HUES48 (cell line): ENCODE results near the gene AGPAT4.

Experiments used
- H3K27ac ChIP-seq: one replicate; pipeline ENCODE4 v1.7.0; 2013; ENCODE audit warnings: low read depth, low read length, inconsistent platforms
- H3K27me3 ChIP-seq: 2 replicates; pipeline ENCODE4 v1.6.1; 2013; ENCODE audit warnings: mild to moderate bottlenecking, low read length; ENCODE audit not compliant: control insufficient read depth, insufficient read depth
- H3K36me3 ChIP-seq: 2 replicates; pipeline ENCODE4 v1.6.1; 2013; ENCODE audit warnings: low read length; ENCODE audit not compliant: control insufficient read depth, insufficient read depth
- H3K4me1 ChIP-seq: 2 replicates; pipeline ENCODE4 v1.6.1; 2013; ENCODE audit warnings: mild to moderate bottlenecking, low read length; ENCODE audit not compliant: control insufficient read depth, insufficient read depth
- H3K4me3 ChIP-seq: 2 replicates; pipeline ENCODE4 v1.5.1; 2013; ENCODE audit warnings: mild to moderate bottlenecking, low read depth, low read length
- H3K9ac ChIP-seq: 2 replicates; pipeline ENCODE4 v1.6.1; 2013; ENCODE audit warnings: mild to moderate bottlenecking, low read depth, low read length, moderate library complexity
- H3K9me3 ChIP-seq: 2 replicates; pipeline ENCODE4 v1.6.1; 2013; ENCODE audit warnings: low read length; ENCODE audit not compliant: control insufficient read depth, insufficient read depth

AGPAT4 gene

DNA sequence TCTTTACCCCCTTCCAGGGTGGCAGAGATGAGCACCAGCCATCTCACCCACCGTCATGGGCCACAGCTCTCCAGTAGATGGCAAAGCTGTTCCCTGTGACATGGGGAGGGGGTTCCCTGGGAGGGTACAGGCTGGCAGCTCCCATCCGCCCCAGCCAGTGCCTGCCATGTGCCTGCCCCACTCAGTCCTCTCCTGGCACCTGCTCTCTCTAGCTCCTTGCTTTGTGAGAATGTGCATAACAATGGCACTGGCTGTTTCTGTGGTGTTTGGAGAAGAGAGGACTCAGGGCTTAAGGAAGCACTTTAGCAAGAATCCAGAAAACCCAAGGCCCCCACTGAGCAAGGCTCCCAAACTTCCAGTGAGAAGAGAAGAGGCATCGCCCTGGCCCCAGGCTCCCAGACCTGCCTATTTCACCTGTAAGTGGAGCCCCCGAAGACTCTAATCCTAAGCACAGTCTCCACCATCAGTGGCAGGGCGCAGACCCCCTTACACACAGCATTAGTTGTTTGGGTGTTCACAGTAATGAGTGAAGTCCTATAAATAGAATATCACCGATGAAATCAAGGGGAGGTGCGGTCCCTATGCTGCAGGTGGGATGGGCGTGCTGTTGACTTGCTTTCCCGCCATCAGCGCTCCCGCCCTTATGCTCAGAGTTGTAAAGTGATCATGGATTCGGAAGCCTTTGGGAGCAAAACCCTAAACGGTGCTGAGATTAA, 110.2 kb downstream of the AGPAT4 start:
- Histone ChIP-seq H3K4me1 (peaks cover 19% of the 10 kb centered on the region), H3K4me3 (no peak overlapping the region), H3K36me3 (peaks cover 57% of the 10 kb centered on the region), H3K9me3 (no peaks in the 10 kb centered on the region), H3K27ac (no peak overlapping the region), H3K27me3 (no peaks in the 10 kb centered on the region), H3K9ac (no peak overlapping the region)

DNA sequence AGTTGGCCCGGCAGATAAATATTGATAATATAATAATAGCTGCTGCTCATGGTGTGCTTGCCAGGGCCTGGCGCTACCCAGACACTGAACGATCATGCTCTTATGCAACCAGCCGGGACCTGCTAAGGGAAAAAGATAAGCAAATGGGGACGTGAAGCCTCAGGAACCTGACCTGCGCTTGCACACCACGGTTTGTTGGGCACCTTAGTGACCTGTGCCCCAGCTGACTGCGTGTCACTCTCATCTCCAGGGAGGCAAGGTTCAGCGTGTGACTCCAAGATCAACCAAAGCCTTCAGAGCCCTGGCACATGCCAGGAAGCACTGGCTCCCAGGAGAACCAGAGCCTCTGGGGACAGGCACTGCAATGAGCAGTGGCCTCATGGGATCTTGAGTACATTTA, 111.1 kb downstream of the AGPAT4 start:
- H3K9me3 ChIP-seq: no peaks in the 10 kb centered on the region; the same call in 1 of the 2 replicates
- no peak overlapping the region for H3K9ac ChIP-seq
- peaks cover 12% of the 10 kb centered on the region for H3K4me1 ChIP-seq
- H3K27ac ChIP-seq: no peak overlapping the region
- peaks cover 62% of the 10 kb centered on the region for H3K36me3 ChIP-seq
- no peaks in the 10 kb centered on the region for H3K27me3 ChIP-seq
- H3K4me3 ChIP-seq: no peak overlapping the region

- Histone ChIP-seq H3K27ac (no peak overlapping the region), H3K9me3 (no peaks in the 10 kb centered on the region; the same call in 1 of the 2 replicates), H3K4me1 (peaks cover 12% of the 10 kb centered on the region), H3K27me3 (no peaks in the 10 kb centered on the region), H3K36me3 (peaks cover 65% of the 10 kb centered on the region), H3K4me3 (no peak overlapping the region), H3K9ac (no peak overlapping the region)
Observed at GRCh38 chr6:161161889-161162624, 111.8 kb downstream of the AGPAT4 start.

DNA sequence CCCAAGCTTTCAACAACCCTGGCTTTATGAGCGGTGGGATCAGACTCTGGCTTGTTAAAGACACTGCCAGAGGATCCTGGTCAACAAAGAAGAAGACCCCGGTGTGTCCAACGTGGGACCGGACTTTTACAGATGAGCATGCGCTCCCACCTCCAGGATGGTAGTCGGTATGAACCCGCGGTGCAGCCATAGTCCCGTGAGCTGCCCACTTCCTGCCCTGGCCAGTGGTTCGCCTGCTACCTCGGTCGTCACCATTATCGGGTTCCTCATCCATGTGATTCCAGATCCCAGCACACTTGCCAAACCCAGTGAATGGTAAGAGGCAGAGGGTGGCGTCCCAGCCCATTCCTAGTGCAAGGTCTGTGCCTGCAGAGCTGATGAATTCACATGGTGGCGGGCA, 112.7 kb downstream of the AGPAT4 start:
- Histone ChIP-seq H3K4me3 (no peak overlapping the region), H3K9me3 (no peaks in the 10 kb centered on the region; the same call in 1 of the 2 replicates), H3K27ac (no peak overlapping the region), H3K4me1 (peaks cover 12% of the 10 kb centered on the region), H3K36me3 (peaks cover 64% of the 10 kb centered on the region), H3K27me3 (no peaks in the 10 kb centered on the region), H3K9ac (no peak overlapping the region)

GRCh38 chr6:161154796-161155335, 119.0 kb downstream of the AGPAT4 start:
- H3K9ac ChIP-seq: no peak overlapping the region
- H3K27me3 ChIP-seq: no peaks in the 10 kb centered on the region
- no peaks in the 10 kb centered on the region; the same call in 1 of the 2 replicates for H3K9me3 ChIP-seq
- H3K27ac ChIP-seq: no peak overlapping the region
- H3K4me3 ChIP-seq: no peak overlapping the region
- H3K36me3 ChIP-seq: peaks cover 52% of the 10 kb centered on the region
- H3K4me1 ChIP-seq: no peaks in the 10 kb centered on the region

DNA sequence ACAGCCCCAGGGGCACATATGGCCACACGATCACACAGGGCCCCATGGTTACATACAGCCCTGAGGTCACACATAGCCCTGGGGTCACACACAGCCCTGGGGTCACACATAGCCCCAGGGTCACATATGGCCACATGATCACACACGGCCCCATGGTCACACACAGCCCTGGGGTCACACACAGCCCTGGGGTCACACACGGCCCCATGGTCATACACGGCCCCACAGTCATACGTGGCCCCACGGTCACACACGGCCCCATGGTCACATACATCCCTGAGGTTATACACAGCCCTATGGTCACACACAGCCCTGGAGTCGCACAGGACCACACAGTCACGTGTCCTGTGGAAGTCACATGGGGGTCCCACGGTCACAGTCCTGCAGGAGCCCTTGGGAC, 120.1 kb downstream of the AGPAT4 start:
- Histone ChIP-seq H3K36me3 (peaks cover 54% of the 10 kb centered on the region), H3K9ac (no peak overlapping the region)

DNA sequence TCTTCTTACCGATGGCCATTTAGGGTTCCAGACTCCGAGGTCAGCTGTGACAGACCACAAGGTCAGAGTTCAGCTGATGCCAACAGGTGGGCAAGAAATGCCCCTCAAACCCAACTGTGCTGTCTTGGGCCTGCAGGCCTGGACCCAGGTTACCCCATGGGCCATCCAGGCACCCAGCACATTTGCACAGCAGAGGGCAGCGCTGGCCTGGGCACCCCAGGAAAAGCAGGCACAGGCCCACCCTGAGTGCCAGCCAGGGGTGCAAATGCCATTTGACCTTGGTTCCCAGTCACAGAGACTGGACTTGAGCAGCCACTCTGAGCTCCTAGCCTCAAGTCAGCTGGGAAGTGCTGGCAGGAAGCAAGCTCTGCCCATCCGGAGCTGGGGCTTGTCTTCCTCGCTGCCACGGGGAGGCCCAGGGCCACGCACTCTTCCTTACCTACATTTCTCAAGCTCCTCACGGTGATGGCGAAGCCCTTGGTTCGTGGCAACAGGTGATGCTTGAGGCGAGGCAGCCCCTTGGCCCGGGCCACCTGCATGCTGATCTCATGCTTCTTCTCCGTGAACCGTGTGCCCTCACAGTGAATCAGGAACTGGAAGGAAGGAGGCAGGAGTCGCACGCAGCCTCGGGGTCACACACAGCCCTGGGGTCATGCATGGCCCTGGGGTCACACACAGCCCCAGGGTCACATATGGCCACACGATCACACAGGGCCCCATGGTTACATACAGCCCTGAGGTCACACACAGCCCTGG, 120.8 kb downstream of the AGPAT4 start:
- no peaks in the 10 kb centered on the region for H3K27me3 ChIP-seq
- no peak overlapping the region for H3K9ac ChIP-seq
- H3K27ac ChIP-seq: no peak overlapping the region
- no peaks in the 10 kb centered on the region for H3K4me1 ChIP-seq
- H3K9me3 ChIP-seq: no peaks in the 10 kb centered on the region; the same call in 1 of the 2 replicates
- H3K4me3 ChIP-seq: no peak overlapping the region
- H3K36me3 ChIP-seq: peaks cover 60% of the 10 kb centered on the region

More for the DNA sequence above, 120.1 kb downstream of the AGPAT4 start:
- Histone ChIP-seq H3K27me3 (no peaks in the 10 kb centered on the region), H3K9me3 (no peaks in the 10 kb centered on the region; the same call in 1 of the 2 replicates), H3K4me3 (no peak overlapping the region), H3K27ac (no peak overlapping the region), H3K4me1 (no peaks in the 10 kb centered on the region)

- Histone ChIP-seq H3K36me3 (peaks cover 60% of the 10 kb centered on the region), H3K27ac (no peak overlapping the region), H3K9me3 (no peaks in the 10 kb centered on the region), H3K4me1 (no peaks in the 10 kb centered on the region), H3K4me3 (no peak overlapping the region), H3K27me3 (no peaks in the 10 kb centered on the region), H3K9ac (no peak overlapping the region)
Observed at GRCh38 chr6:161152527-161152862, 121.4 kb downstream of the AGPAT4 start.

DNA sequence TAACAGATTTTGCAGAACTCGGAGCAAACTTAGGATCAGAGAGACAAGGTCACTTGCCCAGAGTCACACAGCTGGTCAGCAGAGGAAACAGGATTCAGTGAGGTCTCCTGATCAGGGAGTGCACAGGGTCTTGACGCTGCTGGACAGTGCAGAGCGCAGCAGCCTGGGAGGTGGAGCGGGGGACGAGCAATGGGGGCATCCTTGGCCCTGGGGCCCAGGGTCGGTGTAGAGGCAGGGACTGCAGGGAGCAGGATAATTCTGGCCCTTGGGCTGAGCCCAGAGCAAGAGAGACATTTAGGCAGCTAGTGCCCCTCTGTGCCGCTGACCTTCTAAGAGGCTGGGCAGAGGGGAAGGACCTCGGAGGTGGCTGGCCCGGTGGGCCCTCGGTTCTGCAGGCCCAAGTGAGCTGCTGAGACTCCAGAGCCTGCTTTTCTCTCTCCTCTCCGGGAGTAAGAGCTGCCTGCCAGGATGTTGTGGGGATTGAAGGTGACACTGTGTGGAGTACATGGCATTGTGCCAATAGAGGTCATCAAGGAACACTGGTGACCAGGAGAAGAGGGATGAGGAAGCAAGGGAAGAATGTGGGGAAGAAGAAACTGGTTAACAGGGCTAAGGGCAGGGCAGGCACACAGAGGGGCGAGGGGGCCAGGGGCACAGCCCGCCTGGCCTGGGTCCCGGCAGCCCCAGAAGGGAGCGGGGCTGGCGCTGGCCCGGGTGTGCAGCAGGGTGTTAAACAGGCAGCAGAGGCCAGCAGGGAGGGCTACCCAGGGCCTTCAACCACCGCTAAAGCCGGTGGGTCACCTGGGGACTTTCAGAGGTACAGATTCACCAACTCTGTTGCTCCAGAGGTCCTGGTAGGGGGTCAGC, 122.0 kb downstream of the AGPAT4 start:
- Histone ChIP-seq H3K27ac (no peak overlapping the region), H3K27me3 (no peaks in the 10 kb centered on the region), H3K4me1 (no peaks in the 10 kb centered on the region), H3K36me3 (peaks cover 65% of the 10 kb centered on the region), H3K4me3 (no peak overlapping the region), H3K9ac (no peak overlapping the region), H3K9me3 (no peaks in the 10 kb centered on the region)

DNA sequence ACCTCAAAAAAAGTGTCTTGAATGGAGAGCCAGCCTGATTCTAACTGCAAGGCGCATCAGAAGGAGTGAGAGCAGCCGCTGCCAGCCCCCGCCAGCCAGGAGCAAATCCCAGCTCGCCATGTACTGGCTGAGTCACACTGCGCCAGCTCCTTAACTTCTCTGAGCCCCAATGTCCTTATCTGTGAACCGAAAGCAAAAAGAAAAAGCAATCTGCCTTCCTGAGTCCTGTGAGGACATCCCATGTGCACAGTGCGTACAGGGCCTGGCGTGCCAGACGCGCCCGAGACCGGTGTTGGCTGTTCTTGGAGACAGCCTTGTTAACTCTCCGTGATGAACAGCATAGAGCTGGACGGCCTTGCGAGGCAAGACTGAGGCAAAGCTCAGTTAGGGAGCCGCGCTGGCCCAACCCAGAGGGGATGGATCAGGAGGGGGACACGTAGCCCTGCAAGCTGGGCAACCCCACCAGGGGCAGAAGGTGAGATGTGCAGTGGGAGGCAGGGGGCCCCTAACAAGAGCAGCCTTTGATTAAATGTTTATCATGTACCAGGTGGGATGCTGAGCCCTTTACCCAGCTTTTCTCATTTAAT, 122.7 kb downstream of the AGPAT4 start:
- Histone ChIP-seq H3K9ac (no peak overlapping the region), H3K9me3 (no peaks in the 10 kb centered on the region), H3K36me3 (peaks cover 71% of the 10 kb centered on the region), H3K27ac (no peak overlapping the region), H3K4me1 (no peaks in the 10 kb centered on the region), H3K27me3 (no peaks in the 10 kb centered on the region), H3K4me3 (no peak overlapping the region)
